ENCODE data around the gene PPP2R1B. TPM values are rescaled to one million over a fixed set of nuclear protein-coding genes. Genes with fewer than 3 reads are reported as not detected.

PPP2R1B gene
- 10 to 100 TPM; 49.4 to 51.1 TPM for total RNA-seq

DNA sequence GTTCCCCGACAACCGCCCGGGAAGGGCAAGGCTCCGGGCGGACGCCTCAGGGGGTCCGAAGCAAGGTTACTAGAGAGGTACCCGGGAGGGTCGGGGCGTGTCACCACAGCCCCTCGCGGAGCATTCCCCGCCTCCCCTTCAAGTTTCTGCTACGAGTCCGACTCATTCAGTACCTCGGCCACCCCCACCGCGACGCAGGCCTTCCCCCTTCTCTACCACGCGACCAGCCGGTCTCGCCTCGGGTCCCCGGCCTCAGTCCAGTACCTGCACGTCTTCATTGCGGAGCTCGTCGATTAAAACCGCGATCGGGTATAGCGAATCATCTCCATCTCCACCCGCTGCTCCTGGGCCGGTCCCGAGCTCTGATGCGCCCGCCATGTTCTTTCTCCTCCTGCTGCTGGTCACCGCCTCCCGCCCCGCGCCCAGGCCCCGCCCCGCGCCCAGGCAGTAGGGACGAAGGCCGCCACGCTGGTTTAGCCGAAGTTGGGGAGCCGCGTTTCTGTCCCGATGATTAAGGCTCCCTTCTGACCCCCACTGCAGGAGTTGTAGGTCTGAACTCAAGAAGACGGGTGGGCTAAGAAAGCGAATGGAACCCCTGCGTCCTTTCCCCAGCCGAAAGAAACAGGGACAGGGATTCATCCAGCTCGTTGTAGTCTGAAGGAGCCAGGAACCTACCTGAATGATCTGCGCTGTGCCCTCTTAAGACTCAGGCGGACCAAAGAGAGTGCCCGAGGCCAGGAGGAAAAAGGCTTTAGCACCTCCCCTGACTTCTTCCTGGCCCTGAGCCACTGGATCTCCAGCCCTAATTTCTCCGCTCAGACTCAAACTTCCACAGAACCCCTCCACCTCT is at the start of gene PPP2R1B:
Gene PPP2R1B, minus strand, starts transcription at position 406 of the 850 bp plus-strand sequence. Its CDS starts 28 bp downstream, at position 378.
- H3K27ac Mint-ChIP-seq = peak within 1 kb of the TSS; percentile 89

GRCh38 chr11:111815489-111815888 is 49.3 kb upstream of the PPP2R1B start:
- Mint-ChIP-seq H3K36me3 (no peaks in the 10 kb centered on the region), H3K27ac (no peak overlapping the region), H3K4me1 (ENCODE audit: low read depth) (peaks cover 3% of the 10 kb centered on the region), H3K9me3 (no peaks in the 10 kb centered on the region), H3K4me3 (no peak overlapping the region), H3K27me3 (no peaks in the 10 kb centered on the region)
- POLR2A ChIA-PET = no interaction called here
- intact Hi-C loops (cut with micrococcal nuclease) = no loop called here
- CTCF ChIA-PET = interaction anchor here (0.7 to 1.1 kb wide), 2 partner anchors 26 to 38 kb away, joined by 3 to 4 read pairs; no protein-coding TSS in a partner anchor
- no peak for DNase-seq

More for the DNA sequence above, at the start of gene PPP2R1B:
- Mint-ChIP-seq H3K27me3 (no peaks in the 10 kb centered on the region), H3K4me3 (peak within 1 kb of the TSS; percentile 100), H3K36me3 (peaks cover 30% of the 10 kb centered on the region), H3K9me3 (no peaks in the 10 kb centered on the region), H3K4me1 (ENCODE audit: low read depth) (peaks cover 34% of the 10 kb centered on the region)
- intact Hi-C loops (cut with micrococcal nuclease) = loop anchor here (1.0 to 10.0 kb wide), 6 partner anchors 75 to 319 kb away; partner anchors contain the start of genes ALG9, SDHD, SIK2 and TIMM8B
- ChIA-PET CTCF (interaction anchor here (0.9 to 4.6 kb wide), 9 partner anchors 9 to 179 kb away, joined by 3 to 39 read pairs (median 6); partner anchors contain the start of gene ALG9), POLR2A (interaction anchor here (0.7 to 1.3 kb wide), 4 partner anchors 33 to 177 kb away, joined by 3 to 4 read pairs (median 3); partner anchors contain the start of gene SIK2)
- DNase-seq = peak; percentile 81

DNA sequence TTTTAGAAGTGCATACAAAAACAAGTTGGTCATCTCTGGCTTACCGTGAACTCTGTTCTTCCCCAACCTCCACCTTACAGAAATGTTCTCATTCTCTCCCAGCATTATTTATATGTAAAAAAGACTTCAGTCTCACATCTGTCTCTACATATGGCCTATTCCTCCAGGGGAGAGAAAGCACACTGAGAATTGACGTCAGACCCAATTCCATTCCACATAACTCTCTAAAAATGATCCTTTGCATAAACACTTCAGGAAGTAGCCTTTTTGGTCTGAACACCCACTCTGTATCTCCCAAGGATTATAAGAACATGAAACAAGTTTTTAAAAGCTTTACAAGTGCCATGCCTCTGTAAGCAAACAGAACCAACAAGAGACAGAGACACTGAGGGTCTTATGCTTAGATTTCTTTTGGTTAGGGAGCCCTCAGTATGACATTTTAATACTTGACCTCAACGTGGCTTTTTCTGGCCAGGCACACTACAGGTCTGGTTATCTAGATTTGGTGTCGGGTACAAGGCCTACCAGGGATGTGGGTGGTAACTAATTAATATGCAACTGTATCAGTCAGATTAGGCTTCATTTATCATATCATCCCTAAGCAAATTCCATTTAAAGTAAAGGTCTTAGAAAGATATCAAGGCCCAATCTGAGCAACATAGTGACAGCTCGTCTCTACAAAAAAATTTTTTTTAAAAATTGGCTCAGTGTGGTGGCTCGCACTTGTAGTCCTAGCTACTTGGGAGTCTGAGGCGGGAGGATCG is 48.5 kb upstream of the PPP2R1B start:
- Mint-ChIP-seq H3K4me3 (no peak overlapping the region), H3K27me3 (no peaks in the 10 kb centered on the region), H3K27ac (no peak overlapping the region), H3K4me1 (ENCODE audit: low read depth) (peaks cover 3% of the 10 kb centered on the region), H3K36me3 (peaks cover 2% of the 10 kb centered on the region), H3K9me3 (no peaks in the 10 kb centered on the region)
- ChIA-PET CTCF (interaction anchor here (0.7 to 1.1 kb wide), 2 partner anchors 27 to 37 kb away, joined by 3 to 4 read pairs; no protein-coding TSS in a partner anchor), POLR2A (no interaction called here)
- intact Hi-C loops (cut with micrococcal nuclease) = no loop called here
- DNase-seq = no peak

DNA sequence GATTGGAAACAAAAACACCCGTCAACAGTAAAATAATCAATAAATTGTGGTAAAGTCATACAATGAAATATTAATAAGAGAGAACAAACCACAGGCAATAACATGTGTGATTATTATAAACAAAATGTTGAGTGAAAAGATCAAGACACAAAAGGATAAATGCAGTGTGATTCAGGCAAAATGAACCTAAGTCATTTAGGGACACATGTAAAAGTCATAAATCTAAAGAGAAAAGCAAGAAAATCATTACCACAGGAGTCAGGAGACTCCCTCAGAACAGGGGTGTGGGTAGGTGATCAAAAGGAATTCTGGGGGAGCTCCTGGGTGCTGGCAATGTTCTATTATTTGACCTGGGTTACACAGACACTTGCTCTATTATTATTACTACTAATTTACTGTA is 47.9 kb upstream of the PPP2R1B start:
- Mint-ChIP-seq H3K27me3 (no peaks in the 10 kb centered on the region), H3K4me3 (no peak overlapping the region), H3K36me3 (peaks cover 2% of the 10 kb centered on the region), H3K9me3 (no peaks in the 10 kb centered on the region), H3K27ac (no peak overlapping the region), H3K4me1 (ENCODE audit: low read depth) (peaks cover 3% of the 10 kb centered on the region)
- no peak for DNase-seq
- intact Hi-C loops (cut with micrococcal nuclease) = no loop called here
- ChIA-PET CTCF (no interaction called here), POLR2A (no interaction called here)

GRCh38 chr11:111812211-111812610 is 46.0 kb upstream of the PPP2R1B start:
- no peak overlapping the region for H3K4me3 Mint-ChIP-seq
- H3K9me3 Mint-ChIP-seq = no peaks in the 10 kb centered on the region
- H3K27me3 Mint-ChIP-seq = no peaks in the 10 kb centered on the region
- DNase-seq = no peak
- ChIA-PET POLR2A (interaction anchor here (0.7 kb wide), 1 partner anchor 148 kb away, joined by 3 read pairs; no protein-coding TSS in a partner anchor), CTCF (no interaction called here)
- peaks cover 8% of the 10 kb centered on the region for H3K36me3 Mint-ChIP-seq
- no peak overlapping the region for H3K27ac Mint-ChIP-seq
- intact Hi-C loops (cut with micrococcal nuclease) = no loop called here
- peaks cover 3% of the 10 kb centered on the region for H3K4me1 Mint-ChIP-seq (ENCODE audit: low read depth)

DNA sequence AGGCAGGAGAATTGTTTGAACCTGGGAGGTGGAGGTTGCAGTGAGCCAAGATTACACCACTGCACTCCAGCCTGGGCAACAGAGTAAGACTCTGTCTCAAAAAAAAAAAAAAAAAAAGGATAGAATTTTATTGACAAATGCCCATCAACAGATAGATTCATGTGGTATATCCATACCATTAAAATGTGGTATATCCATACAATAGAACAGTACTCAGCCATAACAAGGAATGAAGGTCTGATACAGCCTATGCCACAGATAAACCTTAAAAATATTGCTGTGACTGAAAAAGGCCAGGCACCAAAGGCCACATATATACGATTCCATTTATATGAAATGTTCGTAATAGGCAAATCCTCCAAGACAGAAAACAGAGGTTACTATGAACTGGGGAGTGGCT is 45.3 kb upstream of the PPP2R1B start:
- H3K36me3 Mint-ChIP-seq = peaks cover 9% of the 10 kb centered on the region
- H3K27me3 Mint-ChIP-seq = no peaks in the 10 kb centered on the region
- H3K9me3 Mint-ChIP-seq = no peaks in the 10 kb centered on the region
- ChIA-PET CTCF (no interaction called here), POLR2A (no interaction called here)
- H3K4me1 Mint-ChIP-seq (ENCODE audit: low read depth) = peaks cover 3% of the 10 kb centered on the region
- intact Hi-C loops (cut with micrococcal nuclease) = no loop called here
- DNase-seq = no peak
- H3K27ac Mint-ChIP-seq = no peak overlapping the region
- H3K4me3 Mint-ChIP-seq = no peak overlapping the region

DNA sequence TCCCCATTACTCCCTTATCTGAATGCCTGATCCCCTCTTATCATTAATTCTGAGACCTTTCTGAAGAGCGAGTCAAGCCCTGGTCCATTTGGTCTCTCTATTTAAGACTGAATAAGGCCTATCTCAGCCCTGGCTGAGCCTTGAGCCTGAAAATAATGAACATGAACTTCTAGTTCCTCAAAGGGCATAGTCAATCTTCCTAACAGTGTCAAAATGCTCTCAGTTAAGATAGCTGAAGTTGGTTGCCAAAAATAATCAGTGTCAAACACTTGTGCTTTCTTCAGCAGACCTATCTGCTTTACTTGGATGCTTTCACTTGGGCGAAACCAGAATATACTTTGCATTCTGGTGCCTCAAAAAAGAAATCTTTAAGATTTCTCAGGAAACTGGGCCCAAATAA is 42.6 kb upstream of the PPP2R1B start:
- Mint-ChIP-seq H3K9me3 (no peaks in the 10 kb centered on the region), H3K27ac (no peak overlapping the region), H3K4me1 (ENCODE audit: low read depth) (no peaks in the 10 kb centered on the region), H3K4me3 (no peak overlapping the region), H3K27me3 (no peaks in the 10 kb centered on the region), H3K36me3 (peaks cover 18% of the 10 kb centered on the region)
- POLR2A ChIA-PET = interaction anchor here (0.6 kb wide), 1 partner anchor 53 kb away, joined by 3 read pairs; no protein-coding TSS in a partner anchor
- CTCF ChIA-PET = no interaction called here
- intact Hi-C loops (cut with micrococcal nuclease) = no loop called here
- DNase-seq = no peak

- Mint-ChIP-seq H3K36me3 (peaks cover 23% of the 10 kb centered on the region), H3K27ac (no peak overlapping the region), H3K9me3 (no peaks in the 10 kb centered on the region), H3K4me3 (no peak overlapping the region), H3K4me1 (ENCODE audit: low read depth) (no peaks in the 10 kb centered on the region), H3K27me3 (no peaks in the 10 kb centered on the region)
- ChIA-PET CTCF (no interaction called here), POLR2A (interaction anchor here (0.6 kb wide), 1 partner anchor 53 kb away, joined by 3 read pairs; no protein-coding TSS in a partner anchor)
- no peak for DNase-seq
- intact Hi-C loops (cut with micrococcal nuclease) = no loop called here
Measured at GRCh38 chr11:111808063-111808588, 41.9 kb upstream of the PPP2R1B start.

DNA sequence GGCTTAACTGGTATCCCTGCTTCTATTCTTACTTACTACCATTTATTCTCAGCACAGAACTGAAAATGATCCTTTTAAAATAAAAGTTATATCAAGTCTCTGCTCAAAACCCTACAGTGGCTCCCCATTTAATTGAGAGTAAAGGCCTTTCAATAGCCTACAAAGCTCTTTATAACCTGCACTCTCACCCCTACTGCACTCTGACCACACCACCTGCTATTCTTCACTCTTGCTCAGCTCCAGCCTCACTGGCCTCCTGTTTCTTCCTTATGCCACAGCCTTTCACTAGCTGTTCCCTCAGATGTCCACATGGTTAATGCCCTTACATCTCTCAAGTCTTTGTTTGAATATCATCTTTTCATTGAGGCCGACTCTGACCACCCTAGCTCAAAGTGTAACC is 40.9 kb upstream of the PPP2R1B start:
- intact Hi-C loops (cut with micrococcal nuclease) = no loop called here
- Mint-ChIP-seq H3K4me1 (ENCODE audit: low read depth) (no peaks in the 10 kb centered on the region), H3K27ac (no peak overlapping the region), H3K4me3 (no peak overlapping the region), H3K9me3 (no peaks in the 10 kb centered on the region), H3K36me3 (peaks cover 29% of the 10 kb centered on the region), H3K27me3 (no peaks in the 10 kb centered on the region)
- DNase-seq = no peak
- ChIA-PET POLR2A (no interaction called here), CTCF (no interaction called here)

DNA sequence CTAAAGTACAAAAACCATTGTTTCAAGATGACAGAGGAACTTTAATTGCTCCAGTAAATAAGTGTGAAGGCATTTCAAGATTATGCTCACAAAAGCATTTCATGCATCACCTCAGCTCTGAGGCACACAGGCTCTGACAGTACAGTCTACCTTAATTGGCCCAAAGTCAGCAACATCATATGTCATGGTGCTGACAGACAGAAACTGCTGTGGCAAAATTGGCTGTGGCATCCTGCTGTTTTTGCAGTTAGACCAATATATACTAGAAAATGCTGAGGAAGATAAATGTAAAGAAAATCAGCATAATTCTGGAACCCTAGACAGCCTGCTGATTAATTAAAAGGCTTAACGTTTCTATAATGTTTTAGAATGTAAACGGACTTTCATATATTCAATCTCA is 34.9 kb upstream of the PPP2R1B start:
- Mint-ChIP-seq H3K4me1 (ENCODE audit: low read depth) (no peaks in the 10 kb centered on the region), H3K36me3 (peaks cover 53% of the 10 kb centered on the region), H3K27me3 (no peaks in the 10 kb centered on the region), H3K27ac (no peak overlapping the region), H3K9me3 (peaks cover 5% of the 10 kb centered on the region), H3K4me3 (no peak overlapping the region)
- no peak for DNase-seq
- ChIA-PET CTCF (interaction anchor here (0.8 kb wide), 1 partner anchor 280 kb away, joined by 3 read pairs; no protein-coding TSS in a partner anchor), POLR2A (no interaction called here)
- intact Hi-C loops (cut with micrococcal nuclease) = no loop called here

- no peaks in the 10 kb centered on the region for H3K27me3 Mint-ChIP-seq
- intact Hi-C loops (cut with micrococcal nuclease) = no loop called here
- no peaks in the 10 kb centered on the region for H3K4me1 Mint-ChIP-seq (ENCODE audit: low read depth)
- peaks cover 5% of the 10 kb centered on the region for H3K9me3 Mint-ChIP-seq
- H3K27ac Mint-ChIP-seq = no peak overlapping the region
- POLR2A ChIA-PET = no interaction called here
- no peak overlapping the region for H3K4me3 Mint-ChIP-seq
- DNase-seq = no peak
- CTCF ChIA-PET = no interaction called here
- H3K36me3 Mint-ChIP-seq = peaks cover 44% of the 10 kb centered on the region
Measured at GRCh38 chr11:111798279-111798678, 32.1 kb upstream of the PPP2R1B start.

DNA sequence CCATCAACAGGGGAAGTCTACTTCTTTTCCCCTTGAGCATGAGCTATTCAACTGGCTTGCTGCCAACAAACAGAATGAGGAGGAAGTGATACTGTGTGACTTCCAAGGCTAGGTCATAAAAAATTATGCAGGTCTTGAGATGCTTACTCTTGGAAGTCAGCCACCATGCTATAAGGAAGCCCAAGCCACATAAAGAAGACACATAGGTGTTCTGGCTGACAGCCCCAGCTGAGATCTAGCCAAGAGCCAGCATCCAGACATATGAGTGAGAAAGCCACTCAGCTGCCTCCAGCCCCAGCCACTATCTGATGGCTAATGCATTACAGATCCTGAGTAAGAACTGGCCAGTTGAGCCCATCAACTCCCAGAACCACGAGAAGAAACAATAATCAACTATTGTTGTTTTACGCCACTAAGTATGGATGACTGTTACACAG is 31.0 kb upstream of the PPP2R1B start:
- no peak overlapping the region for H3K27ac Mint-ChIP-seq
- CTCF ChIA-PET = no interaction called here
- no peaks in the 10 kb centered on the region for H3K4me1 Mint-ChIP-seq (ENCODE audit: low read depth)
- no peaks in the 10 kb centered on the region for H3K27me3 Mint-ChIP-seq
- intact Hi-C loops (cut with micrococcal nuclease) = no loop called here
- POLR2A ChIA-PET = no interaction called here
- H3K36me3 Mint-ChIP-seq = peaks cover 38% of the 10 kb centered on the region
- peaks cover 5% of the 10 kb centered on the region for H3K9me3 Mint-ChIP-seq
- no peak overlapping the region for H3K4me3 Mint-ChIP-seq
- no peak for DNase-seq
